Endothelial cell (in vitro differentiated cells): ENCODE results near the gene ROCK2. TPM values are rescaled to one million over a fixed set of nuclear protein-coding genes. Genes with fewer than 3 reads are reported as not detected.

Experiments used
- DNase-seq: peaks from one replicate; pipeline ENCODE4 v3.0.0; 2021; ENCODE audit warnings: low spot score
- H3K27ac Mint-ChIP-seq: one replicate; pipeline ENCODE4 v1.8.0; 2021; ENCODE audit warnings: mixed read lengths, inconsistent platforms; ENCODE audit not compliant: unreplicated experiment
- H3K27me3 Mint-ChIP-seq: one replicate; pipeline ENCODE4 v1.8.0; 2021; ENCODE audit warnings: mild to moderate bottlenecking, moderate library complexity, mixed read lengths, inconsistent platforms; ENCODE audit not compliant: unreplicated experiment
- H3K36me3 Mint-ChIP-seq: one replicate; pipeline ENCODE4 v1.8.0; 2021; ENCODE audit warnings: mild to moderate bottlenecking, low read depth, mixed read lengths, inconsistent platforms; ENCODE audit not compliant: unreplicated experiment
- H3K4me1 Mint-ChIP-seq: one replicate; pipeline ENCODE4 v1.8.0; 2021; ENCODE audit warnings: mild to moderate bottlenecking, mixed read lengths, inconsistent platforms; ENCODE audit not compliant: unreplicated experiment
- H3K4me3 Mint-ChIP-seq: one replicate; pipeline ENCODE4 v1.8.0; 2021; ENCODE audit warnings: mild to moderate bottlenecking, mixed read lengths, inconsistent platforms; ENCODE audit not compliant: unreplicated experiment
- H3K9me3 Mint-ChIP-seq: one replicate; pipeline ENCODE4 v1.8.0; 2021; ENCODE audit warnings: mixed read lengths, inconsistent platforms; ENCODE audit not compliant: unreplicated experiment
- CTCF ChIP-seq: fragments of 200-600 bp; sonication (generic); IDR thresholded peaks from one replicate; pipeline ENCODE4 v1.5.0; 2021; ENCODE audit warnings: antibody characterized with exemption; ENCODE audit not compliant: unreplicated experiment
- total RNA-seq: library from RNA; stranded (reverse); fragmentation: NEBNext Ultra II Directional; extraction: Animal tissue kit (Norgen Biotek cat#: 25700); gene quantifications from one replicate; pipeline ENCODE4 v1.2.1, GENCODE V29; 2021; ENCODE audit not compliant: unreplicated experiment

The ROCK2 gene
- total RNA-seq, 1 donor from 2014 or later: 52.8 TPM

- peaks cover 20% of the 10 kb centered on the region for H3K4me1 Mint-ChIP-seq
- no peak for DNase-seq
- no peak overlapping the region for H3K4me3 Mint-ChIP-seq
- peaks cover 6% of the 10 kb centered on the region for H3K36me3 Mint-ChIP-seq
- no peak for TF ChIP-seq CTCF
- peaks cover 2% of the 10 kb centered on the region for H3K27me3 Mint-ChIP-seq
- H3K9me3 Mint-ChIP-seq: no peaks in the 10 kb centered on the region
- no peak overlapping the region for H3K27ac Mint-ChIP-seq
Measured at GRCh38 chr2:11337909-11338308, 6.5 kb downstream of the ROCK2 start.

GRCh38 chr2:11336189-11336588 is 8.2 kb downstream of the ROCK2 start:
- Mint-ChIP-seq H3K27me3 (peaks cover 2% of the 10 kb centered on the region), H3K36me3 (peaks cover 6% of the 10 kb centered on the region), H3K27ac (no peak overlapping the region), H3K4me3 (no peak overlapping the region), H3K4me1 (peaks cover 14% of the 10 kb centered on the region), H3K9me3 (no peaks in the 10 kb centered on the region)
- TF ChIP-seq CTCF: no peak
- DNase-seq: no peak

GRCh38 chr2:11333427-11334183 is 10.8 kb downstream of the ROCK2 start:
- H3K36me3 Mint-ChIP-seq: peaks cover 6% of the 10 kb centered on the region
- peaks cover 2% of the 10 kb centered on the region for H3K4me1 Mint-ChIP-seq
- DNase-seq: no peak
- H3K4me3 Mint-ChIP-seq: no peak overlapping the region
- H3K9me3 Mint-ChIP-seq: no peaks in the 10 kb centered on the region
- H3K27me3 Mint-ChIP-seq: peaks cover 2% of the 10 kb centered on the region
- no peak for TF ChIP-seq CTCF
- H3K27ac Mint-ChIP-seq: no peak overlapping the region

- no peak for DNase-seq
- Mint-ChIP-seq H3K27me3 (peaks cover 2% of the 10 kb centered on the region), H3K36me3 (peaks cover 4% of the 10 kb centered on the region), H3K9me3 (no peaks in the 10 kb centered on the region), H3K4me3 (no peak overlapping the region), H3K4me1 (peaks cover 8% of the 10 kb centered on the region), H3K27ac (no peak overlapping the region)
- no peak for TF ChIP-seq CTCF
Measured at GRCh38 chr2:11332596-11332995, 11.8 kb downstream of the ROCK2 start.

GRCh38 chr2:11330457-11331142 is 13.8 kb downstream of the ROCK2 start:
- no peak for TF ChIP-seq CTCF
- no peak overlapping the region for H3K27ac Mint-ChIP-seq
- H3K27me3 Mint-ChIP-seq: peaks cover 2% of the 10 kb centered on the region
- no peaks in the 10 kb centered on the region for H3K9me3 Mint-ChIP-seq
- peaks cover 8% of the 10 kb centered on the region for H3K4me1 Mint-ChIP-seq
- DNase-seq: no peak
- no peak overlapping the region for H3K4me3 Mint-ChIP-seq
- H3K36me3 Mint-ChIP-seq: no peaks in the 10 kb centered on the region
